ACC112 (cell line): ENCODE data around the gene LAMA3.

Experiments
- H2AFZ ChIP-seq: fragments of 200-600 bp; sonication (generic); one replicate; pipeline ENCODE4 v1.6.0; 2017; ENCODE audit warnings: antibody characterized with exemption, low read length; ENCODE audit not compliant: unreplicated experiment
- H3K27ac ChIP-seq: fragments of 200-600 bp; sonication (generic); 2 replicates; pipeline ENCODE4 v1.5.1; 2014; ENCODE audit warnings: low read depth, mild to moderate bottlenecking, antibody characterized with exemption, low read length, moderate library complexity
- H3K27me3 ChIP-seq: fragments of 200-600 bp; sonication (generic); 2 replicates; pipeline ENCODE4 v1.6.1; 2014; ENCODE audit warnings: mild to moderate bottlenecking, antibody characterized with exemption, low read length, moderate library complexity, mixed read lengths; ENCODE audit not compliant: insufficient read depth
- H3K36me3 ChIP-seq: fragments of 200-600 bp; sonication (generic); 2 replicates; pipeline ENCODE4 v1.6.1; 2016; ENCODE audit warnings: mild to moderate bottlenecking, antibody characterized with exemption, low read length, moderate library complexity, mixed read lengths; ENCODE audit not compliant: insufficient read depth
- H3K4me1 ChIP-seq: fragments of 200-600 bp; sonication (generic); one replicate; pipeline ENCODE4 v1.6.1; 2016; ENCODE audit warnings: low read length, mixed read lengths; ENCODE audit not compliant: insufficient read depth, unreplicated experiment, control insufficient read depth
- H3K4me3 ChIP-seq: fragments of 200-600 bp; sonication (generic); 2 replicates; pipeline ENCODE4 v1.5.1; 2014; ENCODE audit warnings: mild to moderate bottlenecking, low read depth, low read length
- H3K79me2 ChIP-seq: fragments of 200-600 bp; sonication (generic); one replicate; pipeline ENCODE4 v1.6.0; 2016; ENCODE audit warnings: low read length; ENCODE audit not compliant: control insufficient read depth, unreplicated experiment, insufficient read depth

The LAMA3 gene

DNA sequence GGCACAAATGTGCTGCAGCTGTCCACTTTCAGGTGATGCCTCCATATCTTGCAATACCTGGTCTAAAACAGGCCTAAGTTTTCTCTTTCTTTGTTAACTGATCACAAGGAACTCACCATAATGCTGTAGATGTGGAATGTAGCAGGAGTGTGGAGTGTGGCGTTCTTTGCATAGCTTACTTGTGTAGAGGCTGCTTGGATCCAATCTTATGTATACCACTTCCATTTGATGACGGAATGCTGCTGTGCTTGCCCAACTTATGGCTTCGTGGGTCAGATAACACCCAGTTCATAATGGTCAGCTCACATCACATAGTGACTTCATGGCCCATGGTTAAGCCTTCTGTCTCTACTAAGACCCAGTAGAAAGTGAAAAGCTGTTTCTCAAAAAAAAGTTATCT, 114.5 kb downstream of the LAMA3 start:
- Histone ChIP-seq H3K27ac (no peak overlapping the region), H2AFZ (no peak overlapping the region), H3K79me2 (no peaks in the 10 kb centered on the region), H3K4me1 (peaks cover 6% of the 10 kb centered on the region), H3K4me3 (no peak overlapping the region), H3K36me3 (no peaks in the 10 kb centered on the region), H3K27me3 (no peaks in the 10 kb centered on the region)

DNA sequence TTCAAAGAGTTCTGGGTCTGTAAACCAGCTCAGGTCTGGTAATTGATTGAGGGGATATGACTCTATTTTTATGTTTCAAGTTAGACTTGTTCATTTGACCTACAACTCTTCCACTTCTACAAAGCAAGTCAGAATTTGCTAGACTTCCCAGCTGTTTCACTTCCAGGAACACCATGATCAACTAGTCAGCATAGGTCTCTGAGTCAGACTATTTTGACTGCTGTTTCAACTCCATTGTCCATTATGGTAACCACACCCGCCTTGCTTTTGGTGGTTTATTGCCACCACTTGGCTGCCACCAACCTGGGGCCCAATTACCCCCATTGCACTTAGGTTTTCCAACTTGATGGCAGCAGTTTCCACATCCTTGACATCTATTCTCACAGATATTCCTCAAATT, 116.6 kb downstream of the LAMA3 start:
- H3K27ac ChIP-seq: no peak overlapping the region
- no peak overlapping the region for H3K4me3 ChIP-seq
- H2AFZ ChIP-seq: no peak overlapping the region
- no peaks in the 10 kb centered on the region for H3K27me3 ChIP-seq
- no peaks in the 10 kb centered on the region for H3K79me2 ChIP-seq
- H3K4me1 ChIP-seq: peaks cover 6% of the 10 kb centered on the region
- H3K36me3 ChIP-seq: no peaks in the 10 kb centered on the region

DNA sequence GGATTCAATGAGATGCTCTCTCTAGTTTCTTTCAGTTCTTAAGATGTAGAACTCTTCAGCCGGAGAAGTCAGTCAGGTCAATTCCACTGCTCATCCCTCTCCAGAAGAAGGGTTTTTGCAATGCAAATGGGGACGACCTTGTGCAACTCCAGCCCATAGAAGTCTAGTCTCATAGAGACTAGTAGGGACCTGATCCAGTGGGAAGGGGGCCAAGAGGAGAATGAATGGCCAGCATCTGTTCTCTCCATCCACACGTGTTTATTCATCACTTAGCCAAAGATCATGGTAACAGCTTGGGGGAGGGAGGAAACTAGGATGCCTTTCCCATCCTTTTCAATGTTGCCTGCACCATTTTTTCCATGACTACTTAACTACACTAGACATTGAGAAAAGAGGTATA, 120.2 kb downstream of the LAMA3 start:
- Histone ChIP-seq H3K79me2 (no peaks in the 10 kb centered on the region), H3K27me3 (no peaks in the 10 kb centered on the region), H3K36me3 (no peaks in the 10 kb centered on the region), H3K4me1 (peaks cover 6% of the 10 kb centered on the region), H3K4me3 (no peak overlapping the region), H3K27ac (no peak overlapping the region), H2AFZ (no peak overlapping the region)

DNA sequence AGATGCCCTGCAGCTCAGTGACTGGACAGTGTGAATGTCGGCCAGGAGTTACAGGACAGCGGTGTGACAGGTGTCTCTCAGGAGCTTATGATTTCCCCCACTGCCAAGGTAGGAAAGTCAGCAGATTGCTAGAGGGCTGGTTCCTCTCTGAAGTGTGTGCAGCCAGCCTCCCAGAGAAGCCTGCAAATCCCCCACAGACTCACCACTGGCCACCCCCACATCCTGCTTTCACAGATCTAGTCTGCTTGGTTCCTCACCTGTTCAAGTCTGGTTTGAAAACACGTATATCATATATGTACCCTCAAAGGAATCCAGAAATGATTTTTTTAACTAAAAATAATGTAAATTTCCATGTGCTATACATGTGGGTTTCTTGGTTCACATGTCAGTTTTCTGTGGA, 121.1 kb downstream of the LAMA3 start:
- no peak overlapping the region for H3K4me3 ChIP-seq
- H3K36me3 ChIP-seq: no peaks in the 10 kb centered on the region
- H3K27ac ChIP-seq: no peak overlapping the region
- H3K4me1 ChIP-seq: peaks cover 6% of the 10 kb centered on the region
- H3K79me2 ChIP-seq: no peaks in the 10 kb centered on the region
- H2AFZ ChIP-seq: no peak overlapping the region
- H3K27me3 ChIP-seq: no peaks in the 10 kb centered on the region

DNA sequence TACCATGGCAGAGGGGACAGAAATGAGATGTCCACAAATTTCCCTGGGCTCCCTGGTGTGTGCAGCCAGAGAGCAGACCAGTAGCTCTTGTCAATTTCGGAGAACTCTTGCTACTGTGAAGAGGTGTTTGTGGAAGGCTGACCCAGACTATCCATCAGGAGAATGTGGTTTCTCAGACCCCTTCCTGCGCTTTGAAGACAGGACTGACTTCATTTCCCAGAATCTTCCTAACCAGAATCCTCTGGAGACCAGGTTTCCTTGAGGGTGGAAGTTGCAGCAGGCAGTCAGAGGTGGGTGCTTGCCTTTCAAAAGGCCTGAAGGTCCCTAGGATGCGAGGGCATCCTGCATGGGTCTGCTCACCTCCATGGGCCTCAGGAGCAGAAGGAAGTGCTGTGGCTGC, 121.9 kb downstream of the LAMA3 start:
- Histone ChIP-seq H3K36me3 (no peaks in the 10 kb centered on the region), H3K4me3 (no peak overlapping the region), H2AFZ (no peak overlapping the region), H3K27ac (no peak overlapping the region), H3K79me2 (no peaks in the 10 kb centered on the region), H3K4me1 (peaks cover 2% of the 10 kb centered on the region), H3K27me3 (no peaks in the 10 kb centered on the region)

DNA sequence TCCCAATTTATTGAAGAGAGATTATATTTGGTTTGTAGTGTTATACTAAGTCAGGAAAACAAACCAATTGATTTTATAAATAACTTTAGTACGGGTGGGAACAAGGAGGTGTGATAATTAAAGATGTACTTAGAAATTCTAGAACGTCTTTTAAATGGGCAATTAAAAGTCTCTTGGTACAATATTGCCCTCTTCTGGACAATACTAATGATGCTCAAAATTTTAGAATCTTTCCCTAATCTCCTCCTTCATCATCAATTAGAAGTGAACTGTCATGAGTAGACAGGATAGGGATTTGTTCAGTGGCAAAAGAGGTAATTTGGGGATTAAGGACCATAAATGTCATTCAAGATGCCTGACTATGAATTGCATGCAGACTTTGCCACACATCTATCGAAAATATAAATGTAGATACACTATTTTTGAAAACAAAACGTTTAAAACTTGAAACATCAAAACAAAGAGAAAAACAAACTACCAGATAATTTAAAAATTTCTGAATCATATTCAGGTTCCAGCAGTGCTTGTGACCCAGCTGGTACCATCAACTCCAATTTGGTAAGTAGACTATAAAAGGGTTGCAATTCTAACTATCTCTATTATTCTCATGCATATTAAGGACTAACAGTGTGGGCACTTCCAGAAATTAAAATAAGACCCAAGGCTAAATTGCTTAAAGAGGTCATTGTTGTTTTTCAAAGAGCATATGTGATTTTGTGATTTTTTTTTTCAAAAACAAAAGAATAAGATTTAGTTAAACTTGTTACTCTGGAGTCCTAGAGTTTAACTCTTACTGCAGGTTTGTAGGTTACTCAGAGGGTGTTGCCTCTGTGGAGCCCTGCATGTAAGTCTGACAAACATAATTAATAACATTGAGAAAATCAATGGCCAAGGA, 123.5 kb downstream of the LAMA3 start:
- H3K4me3 ChIP-seq: no peak overlapping the region
- no peaks in the 10 kb centered on the region for H3K36me3 ChIP-seq
- no peaks in the 10 kb centered on the region for H3K4me1 ChIP-seq
- H2AFZ ChIP-seq: no peak overlapping the region
- H3K79me2 ChIP-seq: no peaks in the 10 kb centered on the region
- no peaks in the 10 kb centered on the region for H3K27me3 ChIP-seq
- no peak overlapping the region for H3K27ac ChIP-seq

DNA sequence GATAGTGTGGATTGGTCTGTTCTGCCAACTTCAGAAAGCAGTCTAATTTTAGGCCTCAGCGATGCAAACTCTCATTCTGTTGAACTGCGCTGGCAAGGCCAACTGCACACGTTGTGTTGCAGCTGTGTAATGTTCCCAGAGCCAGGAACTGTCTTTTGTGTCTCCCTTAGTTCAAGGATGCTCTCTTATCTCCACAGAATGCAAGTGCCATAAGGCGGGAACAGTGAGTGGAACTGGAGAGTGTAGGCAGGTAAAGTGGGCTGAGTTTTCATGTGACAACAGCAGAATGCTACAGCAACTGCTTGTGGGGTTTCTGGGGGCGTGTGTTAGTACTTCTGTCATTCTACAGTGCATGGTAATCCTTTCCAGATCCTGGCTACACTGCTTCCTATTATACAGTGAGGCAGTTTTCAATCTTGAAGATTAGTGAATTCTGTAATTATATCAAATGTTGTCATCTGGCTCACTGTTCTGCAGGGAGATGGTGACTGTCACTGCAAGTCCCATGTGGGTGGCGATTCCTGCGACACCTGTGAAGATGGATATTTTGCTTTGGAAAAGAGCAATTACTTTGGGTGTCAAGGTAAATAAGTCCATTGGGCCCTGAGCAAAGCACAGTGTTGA, 125.8 kb downstream of the LAMA3 start:
- Histone ChIP-seq H3K4me1 (no peaks in the 10 kb centered on the region), H2AFZ (no peak overlapping the region), H3K27me3 (no peaks in the 10 kb centered on the region), H3K4me3 (no peak overlapping the region), H3K36me3 (no peaks in the 10 kb centered on the region), H3K27ac (no peak overlapping the region), H3K79me2 (no peaks in the 10 kb centered on the region)

DNA sequence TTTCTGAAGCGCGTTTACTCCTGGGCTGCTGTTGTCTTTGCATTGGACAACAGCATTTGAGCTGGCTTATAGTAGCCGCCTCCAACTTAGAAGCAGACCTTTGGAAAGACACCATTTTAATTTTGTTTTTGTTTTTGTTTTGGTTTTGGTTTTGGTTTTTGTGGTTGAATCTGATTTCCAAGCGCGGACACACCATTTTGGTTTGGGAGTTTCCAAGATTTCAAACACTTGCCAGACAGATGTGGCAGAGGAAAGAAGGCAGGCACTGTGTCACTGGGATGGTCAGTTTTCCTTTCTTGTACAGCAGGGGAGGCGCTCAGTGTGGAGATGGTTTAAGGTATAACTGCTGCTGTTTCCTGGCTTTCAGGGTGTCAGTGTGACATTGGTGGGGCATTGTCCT, 126.8 kb downstream of the LAMA3 start:
- Histone ChIP-seq H3K4me3 (no peak overlapping the region), H2AFZ (no peak overlapping the region), H3K27me3 (no peaks in the 10 kb centered on the region), H3K27ac (no peak overlapping the region), H3K79me2 (no peaks in the 10 kb centered on the region), H3K4me1 (no peaks in the 10 kb centered on the region), H3K36me3 (no peaks in the 10 kb centered on the region)

DNA sequence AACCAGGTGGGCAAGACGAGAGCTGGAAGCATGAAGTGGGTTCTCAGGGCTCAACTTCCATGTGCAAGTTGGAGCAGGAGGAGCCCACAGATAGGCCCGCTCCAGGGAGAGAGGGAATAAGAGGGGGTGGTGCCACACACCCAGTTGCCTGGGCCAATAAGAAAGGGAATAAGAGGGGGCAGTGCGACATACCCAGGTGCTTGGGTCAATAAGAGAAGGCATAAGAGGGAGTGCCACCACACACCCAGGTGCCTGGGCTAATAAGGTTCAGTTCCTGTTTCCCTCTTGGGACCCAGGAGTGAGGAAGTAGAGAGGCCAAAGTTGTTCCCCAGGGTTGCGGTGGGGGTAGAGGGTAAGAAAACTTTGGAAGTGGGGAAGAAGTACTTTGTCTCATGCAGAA, 127.5 kb downstream of the LAMA3 start:
- Histone ChIP-seq H2AFZ (no peak overlapping the region), H3K36me3 (no peaks in the 10 kb centered on the region), H3K79me2 (no peaks in the 10 kb centered on the region), H3K4me3 (no peak overlapping the region), H3K4me1 (no peaks in the 10 kb centered on the region), H3K27me3 (no peaks in the 10 kb centered on the region), H3K27ac (no peak overlapping the region)

DNA sequence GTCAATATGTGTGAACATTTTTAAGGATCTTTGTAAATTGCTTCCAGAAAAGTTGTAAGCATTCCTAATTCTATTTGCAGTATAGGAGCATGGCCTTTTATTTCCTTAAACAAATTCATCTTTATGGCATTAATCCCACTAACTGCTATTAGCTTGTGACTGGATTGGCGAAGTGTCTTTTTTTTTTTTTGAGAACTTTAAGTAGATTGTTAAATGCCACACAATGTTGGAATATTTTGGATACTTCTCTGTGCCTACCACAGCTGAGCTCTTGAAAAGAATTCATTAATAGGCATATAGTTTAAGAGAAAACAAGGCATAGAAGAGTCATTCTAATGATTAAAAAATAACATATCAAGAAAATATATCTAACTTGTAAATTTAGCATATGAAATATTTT, 129.7 kb downstream of the LAMA3 start:
- Histone ChIP-seq H3K27me3 (no peaks in the 10 kb centered on the region), H3K79me2 (no peaks in the 10 kb centered on the region), H2AFZ (no peak overlapping the region), H3K4me3 (no peak overlapping the region), H3K36me3 (no peaks in the 10 kb centered on the region), H3K4me1 (no peaks in the 10 kb centered on the region), H3K27ac (no peak overlapping the region)
